ENCODE data around the gene PLCG2.

PLCG2 gene

DNA sequence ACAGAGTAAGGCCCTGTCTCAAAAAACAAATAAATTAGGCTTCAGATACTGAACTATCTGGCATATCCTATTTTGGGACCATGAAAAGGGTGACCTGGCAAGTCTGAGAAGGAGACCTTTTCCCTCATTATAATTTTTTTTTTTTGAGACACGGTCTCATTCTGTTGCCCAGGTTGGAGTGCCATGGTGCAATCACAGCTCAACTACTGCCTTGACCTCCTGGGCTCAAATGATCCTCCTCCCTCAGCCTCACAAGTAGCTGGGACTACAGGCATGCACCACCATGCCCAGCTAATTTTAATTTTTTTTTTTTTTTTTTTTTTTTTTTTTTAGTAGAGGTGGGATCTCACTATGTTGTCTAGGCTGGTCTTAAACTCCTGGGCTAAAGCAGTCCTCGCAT is 37.3 kb downstream of the PLCG2 start:
- no peak overlapping the region for H3K27ac ChIP-seq
- TF ChIP-seq, protein P1, sequence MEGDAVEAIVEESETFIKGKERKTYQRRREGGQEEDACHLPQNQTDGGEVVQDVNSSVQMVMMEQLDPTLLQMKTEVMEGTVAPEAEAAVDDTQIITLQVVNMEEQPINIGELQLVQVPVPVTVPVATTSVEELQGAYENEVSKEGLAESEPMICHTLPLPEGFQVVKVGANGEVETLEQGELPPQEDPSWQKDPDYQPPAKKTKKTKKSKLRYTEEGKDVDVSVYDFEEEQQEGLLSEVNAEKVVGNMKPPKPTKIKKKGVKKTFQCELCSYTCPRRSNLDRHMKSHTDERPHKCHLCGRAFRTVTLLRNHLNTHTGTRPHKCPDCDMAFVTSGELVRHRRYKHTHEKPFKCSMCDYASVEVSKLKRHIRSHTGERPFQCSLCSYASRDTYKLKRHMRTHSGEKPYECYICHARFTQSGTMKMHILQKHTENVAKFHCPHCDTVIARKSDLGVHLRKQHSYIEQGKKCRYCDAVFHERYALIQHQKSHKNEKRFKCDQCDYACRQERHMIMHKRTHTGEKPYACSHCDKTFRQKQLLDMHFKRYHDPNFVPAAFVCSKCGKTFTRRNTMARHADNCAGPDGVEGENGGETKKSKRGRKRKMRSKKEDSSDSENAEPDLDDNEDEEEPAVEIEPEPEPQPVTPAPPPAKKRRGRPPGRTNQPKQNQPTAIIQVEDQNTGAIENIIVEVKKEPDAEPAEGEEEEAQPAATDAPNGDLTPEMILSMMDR (IDR thresholded peaks at IDR 0.05) = no peak
- TF ChIP-seq ZFX (IDR thresholded peaks at IDR 0.05; ENCODE audit: borderline replicate concordance) = no peak

DNA sequence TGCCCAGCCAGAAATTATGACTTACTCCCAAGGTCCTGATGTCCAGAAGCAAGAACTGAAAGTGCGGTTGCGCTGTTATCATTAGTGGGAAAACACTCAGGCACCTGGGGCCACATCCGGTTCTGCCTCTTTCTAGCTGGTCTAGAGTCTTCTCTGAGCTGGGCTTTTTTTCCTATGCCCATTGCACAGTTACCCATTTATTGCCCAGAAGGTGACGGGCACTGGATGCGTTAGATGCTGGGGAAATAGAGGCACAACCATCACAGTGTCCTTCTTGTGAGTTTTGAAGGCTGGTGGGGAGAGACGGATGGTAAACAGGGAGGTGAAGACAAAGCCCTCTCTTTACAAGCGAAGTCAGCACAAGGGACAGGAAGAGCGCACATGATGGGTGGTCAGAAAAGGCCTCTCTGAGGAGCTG is 37.7 kb downstream of the PLCG2 start:
- no peak for TF ChIP-seq ZFX (IDR thresholded peaks at IDR 0.05; ENCODE audit: borderline replicate concordance)
- TF ChIP-seq, protein P1 (IDR thresholded peaks at IDR 0.05) = no peak
- H3K27ac ChIP-seq = no peak overlapping the region

DNA sequence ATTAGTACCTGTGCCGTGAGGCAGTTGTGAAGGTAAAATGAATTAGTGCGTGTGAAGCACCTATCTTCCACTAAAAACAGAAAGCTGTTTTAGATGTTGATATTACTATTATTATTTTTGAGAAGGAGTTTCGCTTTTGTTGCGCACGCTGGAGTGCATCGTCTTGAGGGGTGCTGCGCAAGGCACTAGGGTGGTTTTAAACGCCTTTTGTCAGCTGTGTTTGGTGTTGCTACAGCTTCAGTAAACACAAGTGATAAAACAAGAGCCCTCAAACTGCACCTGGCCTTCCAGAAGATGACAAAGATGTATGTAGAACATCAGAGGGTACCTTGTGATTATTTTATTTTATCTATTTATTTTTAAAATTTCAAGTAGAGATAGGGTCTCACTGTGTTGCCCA is 38.2 kb downstream of the PLCG2 start:
- no peak for TF ChIP-seq ZFX (IDR thresholded peaks at IDR 0.05; ENCODE audit: borderline replicate concordance)
- no peak overlapping the region for H3K27ac ChIP-seq

DNA sequence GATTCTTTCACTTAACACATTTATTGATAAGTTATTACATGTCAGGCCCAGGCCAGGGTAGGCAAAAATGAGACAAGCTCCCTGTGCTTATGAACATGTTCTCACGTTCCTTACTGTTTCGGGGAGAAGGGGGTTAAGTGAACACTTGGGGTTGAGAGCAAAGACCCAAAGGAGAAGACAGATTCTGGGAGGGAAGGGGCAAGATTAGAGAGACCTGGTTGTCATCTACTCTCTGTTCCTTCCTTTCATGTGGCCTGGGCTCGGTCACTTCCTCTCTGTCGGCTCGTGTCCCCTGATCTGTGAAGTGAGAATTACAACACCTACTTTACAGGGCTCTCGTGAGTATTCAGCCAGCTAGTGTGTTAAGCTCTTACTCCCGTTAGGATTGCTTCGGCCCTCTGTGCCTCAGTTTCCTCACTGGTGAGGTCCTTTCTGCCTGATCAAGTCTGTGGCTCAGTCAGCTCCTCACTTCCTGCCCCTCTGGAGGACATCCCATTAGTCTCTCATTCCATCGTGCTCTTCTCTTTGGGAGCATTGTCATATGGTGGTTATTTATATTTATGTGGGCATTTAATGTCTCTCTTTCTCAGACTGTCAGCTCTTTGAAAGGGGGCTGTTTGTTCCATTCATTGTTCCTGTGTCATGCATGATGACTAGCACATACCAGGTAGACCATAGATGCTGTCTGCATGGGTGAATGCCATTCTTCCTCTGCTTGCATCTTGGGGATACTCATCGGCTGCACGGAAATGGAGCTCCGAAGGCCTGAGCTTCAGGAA is 38.9 kb downstream of the PLCG2 start:
- H3K27ac ChIP-seq = no peak overlapping the region
- TF ChIP-seq ZFX (IDR thresholded peaks at IDR 0.05; ENCODE audit: borderline replicate concordance) = no peak

DNA sequence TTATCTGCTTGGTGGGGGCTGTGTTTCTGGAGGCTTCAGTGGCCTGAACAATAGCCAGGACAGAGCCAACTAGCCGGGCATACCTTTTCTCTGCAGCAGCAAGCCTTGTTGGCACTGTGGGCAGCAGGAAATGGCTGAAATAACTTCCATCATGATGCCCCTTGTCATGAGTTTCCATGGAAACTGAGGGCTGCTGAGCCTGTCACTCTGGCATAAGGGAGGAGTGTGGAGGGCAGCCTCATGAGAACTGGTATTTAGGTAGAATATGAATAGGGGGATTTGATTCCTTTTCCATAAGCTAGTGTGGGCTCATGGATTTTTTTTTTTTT is 39.4 kb downstream of the PLCG2 start:
- TF ChIP-seq ZFX (IDR thresholded peaks at IDR 0.05; ENCODE audit: borderline replicate concordance) = no peak
- TF ChIP-seq, protein P1 (IDR thresholded peaks at IDR 0.05) = no peak
- H3K27ac ChIP-seq = no peak overlapping the region

DNA sequence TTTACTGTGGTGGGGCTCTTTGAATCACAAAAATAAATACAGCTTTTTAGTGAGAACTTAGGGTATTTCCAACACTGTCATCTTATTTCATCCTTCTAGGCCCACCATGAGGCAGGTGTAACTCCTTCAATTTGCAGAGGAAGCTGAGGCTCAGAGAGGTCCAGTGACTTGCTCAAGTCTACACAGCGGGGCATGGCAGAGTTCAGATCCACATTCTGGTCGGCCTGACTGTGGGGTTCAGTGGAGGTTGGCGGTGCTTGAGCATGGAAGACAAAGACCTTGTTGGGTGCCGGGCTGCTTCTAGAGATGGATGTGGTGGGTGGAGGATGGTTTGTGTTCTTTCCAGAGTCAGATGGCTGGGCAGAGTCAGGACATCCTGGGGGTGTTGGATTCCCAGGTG is 39.8 kb downstream of the PLCG2 start:
- TF ChIP-seq, protein P1 (IDR thresholded peaks at IDR 0.05) = no peak
- TF ChIP-seq ZFX (IDR thresholded peaks at IDR 0.05; ENCODE audit: borderline replicate concordance) = no peak
- no peak overlapping the region for H3K27ac ChIP-seq

DNA sequence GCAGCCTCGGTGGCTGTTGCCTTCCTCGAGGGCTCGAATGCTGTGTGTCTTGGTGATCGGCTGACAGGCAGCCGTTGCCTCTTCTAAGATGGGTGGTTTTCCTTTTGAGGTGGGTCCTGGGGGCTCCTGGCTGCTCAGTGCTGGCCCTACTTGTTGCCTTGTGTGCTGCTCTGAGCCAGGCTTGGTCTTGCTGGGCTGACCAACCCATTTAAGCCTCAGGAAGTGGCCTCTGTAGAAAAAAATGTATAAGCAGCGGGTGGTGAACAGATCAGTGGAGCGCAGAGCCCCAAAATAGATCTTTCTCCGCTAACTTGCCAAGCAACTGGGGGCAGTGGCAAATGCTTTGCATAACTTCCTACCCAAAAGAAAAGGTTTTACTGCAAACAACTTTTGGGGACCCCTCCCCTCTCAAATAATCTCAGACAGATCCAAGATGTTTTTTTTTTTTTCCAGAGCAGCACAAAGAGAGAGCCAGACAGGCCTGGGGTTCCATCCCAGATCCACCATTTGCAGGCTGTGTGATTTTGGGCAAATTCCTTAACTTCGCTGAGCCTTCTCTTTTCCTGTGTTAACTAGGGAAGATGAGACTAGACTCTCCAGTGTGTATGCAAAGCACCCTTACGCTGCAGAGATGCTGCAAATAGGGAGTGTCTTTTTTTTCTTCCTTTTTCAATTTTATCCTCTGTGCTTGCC is 42.5 kb downstream of the PLCG2 start:
- H3K27ac ChIP-seq = no peak overlapping the region
- TF ChIP-seq, protein P1 (IDR thresholded peaks at IDR 0.05) = no peak
- TF ChIP-seq ZFX (IDR thresholded peaks at IDR 0.05; ENCODE audit: borderline replicate concordance) = no peak

DNA sequence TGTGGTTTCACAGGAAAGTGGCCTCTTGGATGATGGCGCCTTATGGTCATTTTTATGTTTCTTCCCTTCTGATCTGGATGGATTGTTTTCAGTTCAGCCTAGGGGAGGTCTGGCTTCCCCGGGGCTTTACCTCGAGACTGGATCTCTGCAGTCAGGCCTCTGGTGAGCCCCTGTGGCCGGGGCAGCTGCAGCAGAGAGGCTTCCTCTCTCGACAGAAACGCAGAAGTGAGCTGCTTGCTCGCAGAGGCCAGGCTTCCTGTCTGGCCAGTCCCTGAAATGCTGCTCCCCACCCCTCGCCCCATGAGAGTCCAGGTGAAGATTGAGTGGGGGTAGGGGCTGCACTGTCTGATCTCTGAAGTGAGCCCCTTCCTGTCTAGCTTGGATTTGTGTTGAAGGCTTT is 44.0 kb downstream of the PLCG2 start:
- H3K27ac ChIP-seq = no peak overlapping the region
- TF ChIP-seq, protein P1 (IDR thresholded peaks at IDR 0.05) = no peak
- no peak for TF ChIP-seq ZFX (IDR thresholded peaks at IDR 0.05; ENCODE audit: borderline replicate concordance)
